Measurements from ENCODE around the gene TTC16. TPM values are rescaled to one million over a fixed set of nuclear protein-coding genes. Genes with fewer than 3 reads are reported as not detected.

The TTC16 gene
- total RNA-seq, 1 experiment from 2014 or later: 0.11 TPM

- no peak for DNase-seq (ENCODE audit: low read depth, low spot score)
- in situ Hi-C loops (cut with HindIII; ENCODE audit: low pct_unique_long_range_greater_than_20kb, low sequenced_read_pairs): no loop called here
Measured at GRCh38 chr9:127730799-127731410, 15.0 kb downstream of the TTC16 start.

DNA sequence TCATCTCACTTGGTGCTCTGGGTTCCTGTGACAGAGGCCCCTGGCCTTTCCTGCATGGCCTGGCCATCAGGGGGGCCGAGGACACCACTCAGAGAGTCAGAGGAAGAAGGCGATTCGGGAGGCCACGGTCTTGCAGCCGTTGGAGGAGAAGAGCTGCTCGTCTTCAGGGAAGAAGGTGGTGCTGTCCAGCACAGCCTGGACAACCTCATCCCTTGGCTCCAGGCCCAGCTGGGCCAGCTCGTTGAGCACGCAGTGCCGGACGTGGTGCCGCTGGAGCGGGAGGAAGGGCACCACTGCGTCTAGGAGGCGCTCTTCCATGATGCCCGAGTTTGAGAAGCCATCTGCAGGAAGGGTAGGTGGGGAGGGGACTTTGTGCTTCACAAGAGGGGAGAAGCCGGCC lies 16.1 kb downstream of the TTC16 start:
- DNase-seq (ENCODE audit: low read depth, low spot score): no peak
- in situ Hi-C loops (cut with HindIII; ENCODE audit: low pct_unique_long_range_greater_than_20kb, low sequenced_read_pairs): no loop called here

DNA sequence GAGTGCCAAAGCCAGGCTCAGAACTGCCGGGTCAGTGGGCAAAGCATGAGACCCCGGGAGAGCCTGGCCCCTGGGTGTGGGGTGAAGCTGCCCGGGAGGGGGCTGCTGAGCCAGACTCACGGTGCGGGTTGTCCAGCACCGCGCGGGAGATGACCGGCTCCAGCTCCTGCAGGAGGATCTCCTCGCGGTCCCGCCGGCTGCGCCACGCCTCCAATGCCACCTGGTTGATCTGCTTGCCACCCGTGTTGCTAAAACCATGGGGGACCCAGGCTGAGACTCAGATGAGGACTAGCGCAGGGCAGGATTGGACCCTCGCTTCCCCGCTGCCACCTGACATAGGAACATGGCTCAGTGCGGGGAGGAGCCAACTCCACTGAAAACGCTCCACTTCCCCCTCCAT lies 16.6 kb downstream of the TTC16 start:
- in situ Hi-C loops (cut with HindIII; ENCODE audit: low pct_unique_long_range_greater_than_20kb, low sequenced_read_pairs): no loop called here
- DNase-seq (ENCODE audit: low read depth, low spot score): no peak

GRCh38 chr9:127733614-127734013 lies 17.7 kb downstream of the TTC16 start:
- no peak for DNase-seq (ENCODE audit: low read depth, low spot score)
- in situ Hi-C loops (cut with HindIII; ENCODE audit: low pct_unique_long_range_greater_than_20kb, low sequenced_read_pairs): no loop called here

DNA sequence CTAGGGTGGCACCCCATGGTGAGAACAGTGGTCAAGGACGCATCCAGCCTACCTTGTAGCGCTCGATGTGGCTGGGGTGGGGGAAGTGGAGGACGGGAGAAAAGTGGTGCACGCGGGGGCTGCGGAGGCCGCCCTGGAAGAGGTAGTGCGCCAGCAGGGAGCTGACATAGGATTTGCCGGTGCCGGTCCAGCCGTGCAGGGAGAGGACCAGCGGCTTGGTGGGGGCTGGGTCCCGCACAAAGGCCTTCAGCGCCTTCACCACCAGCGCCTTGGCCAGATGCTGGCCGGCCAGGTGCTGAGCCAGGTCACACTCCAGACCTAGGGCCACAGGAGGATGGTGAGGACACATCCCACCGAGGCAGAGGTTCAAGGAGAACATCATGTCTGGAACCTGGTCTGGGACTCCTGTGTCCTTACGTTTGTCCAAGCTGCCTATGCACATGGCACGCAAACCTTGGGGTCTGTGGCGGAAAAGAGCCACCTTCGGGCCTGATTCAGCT lies 18.4 kb downstream of the TTC16 start:
- in situ Hi-C loops (cut with HindIII; ENCODE audit: low pct_unique_long_range_greater_than_20kb, low sequenced_read_pairs): no loop called here
- no peak for DNase-seq (ENCODE audit: low read depth, low spot score)

GRCh38 chr9:127734747-127735529 lies 19.1 kb downstream of the TTC16 start, which contains the start of gene TOR2A:
Gene TOR2A (minus strand): TSS chr9:127735294. CDS start chr9:127735270, 24 bp downstream.
- in situ Hi-C loops (cut with HindIII; ENCODE audit: low pct_unique_long_range_greater_than_20kb, low sequenced_read_pairs): no loop called here
- peak; percentile 97 for DNase-seq (ENCODE audit: low read depth, low spot score)

DNA sequence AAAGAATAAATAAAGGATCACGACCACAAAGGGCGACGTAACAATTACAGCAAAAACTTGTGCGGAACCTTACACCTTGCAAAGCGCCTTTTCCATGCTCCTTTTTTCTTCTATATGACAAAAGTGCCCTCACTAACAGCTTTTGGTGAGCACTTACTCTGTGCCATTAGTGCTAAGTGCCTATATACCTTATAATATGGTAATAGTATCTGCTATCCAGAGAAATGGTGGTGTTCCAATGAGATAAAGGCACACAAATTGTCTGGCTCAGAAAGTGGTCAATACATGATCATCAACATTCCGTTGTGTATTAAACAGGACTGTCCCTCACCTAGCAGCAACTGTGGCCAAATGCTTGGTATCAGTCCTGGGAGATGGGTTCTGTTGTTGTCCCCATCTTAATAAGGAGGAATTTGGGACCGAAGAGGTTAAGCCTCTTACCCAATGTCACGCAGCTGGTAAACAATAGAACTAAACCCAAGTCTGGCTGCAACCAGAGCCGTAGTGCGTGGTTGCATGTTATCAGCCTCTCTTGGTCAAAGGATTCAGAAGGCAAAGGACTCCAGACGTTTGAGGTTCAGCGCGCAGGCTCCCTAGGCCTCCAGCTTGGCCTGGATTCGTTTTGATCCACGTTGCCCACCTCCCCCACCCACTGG lies 19.8 kb downstream of the TTC16 start:
- DNase-seq (ENCODE audit: low read depth, low spot score): no peak
- in situ Hi-C loops (cut with HindIII; ENCODE audit: low pct_unique_long_range_greater_than_20kb, low sequenced_read_pairs): no loop called here

GRCh38 chr9:127738666-127739065 lies 22.8 kb downstream of the TTC16 start:
- in situ Hi-C loops (cut with HindIII; ENCODE audit: low pct_unique_long_range_greater_than_20kb, low sequenced_read_pairs): no loop called here
- DNase-seq (ENCODE audit: low read depth, low spot score): no peak

DNA sequence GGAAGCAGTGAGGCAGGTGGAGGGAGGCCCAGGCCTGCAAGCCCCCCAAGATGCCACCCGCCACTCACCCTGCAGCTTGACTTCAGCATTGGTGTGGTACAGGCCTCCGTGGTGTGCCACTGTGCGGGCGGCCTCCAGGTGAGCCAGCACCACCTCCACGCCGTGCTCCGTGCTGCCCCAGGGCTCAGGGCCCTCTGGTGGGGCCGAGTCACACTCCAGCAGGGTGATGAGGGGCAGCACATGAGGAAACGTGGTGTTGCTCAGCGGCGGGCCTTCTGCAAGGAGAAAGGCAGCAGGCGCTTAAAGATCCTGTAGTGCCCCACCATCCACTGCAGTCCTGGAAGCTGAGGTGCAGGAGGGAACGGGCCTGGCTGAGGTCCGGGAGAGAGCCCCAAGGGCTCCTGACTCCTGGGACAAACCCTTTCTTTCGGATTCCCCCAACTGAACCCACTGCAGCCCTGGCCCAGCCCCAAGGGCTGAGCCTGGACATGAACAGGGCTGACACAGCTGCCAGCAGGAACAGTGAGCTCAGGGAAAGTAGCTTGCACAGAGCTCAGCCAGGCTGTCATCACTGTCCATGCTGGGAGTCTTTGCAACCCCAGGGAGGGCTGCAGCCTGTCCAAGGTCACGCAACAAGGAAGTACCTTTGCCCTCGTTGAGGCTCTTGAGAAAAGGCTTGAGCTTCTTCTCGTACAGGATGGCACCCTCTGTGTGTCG lies 23.9 kb downstream of the TTC16 start:
- in situ Hi-C loops (cut with HindIII; ENCODE audit: low pct_unique_long_range_greater_than_20kb, low sequenced_read_pairs): no loop called here
- no peak for DNase-seq (ENCODE audit: low read depth, low spot score)

- in situ Hi-C loops (cut with HindIII; ENCODE audit: low pct_unique_long_range_greater_than_20kb, low sequenced_read_pairs): no loop called here
- DNase-seq (ENCODE audit: low read depth, low spot score): peak; percentile 89
Measured at GRCh38 chr9:127741831-127742434, 26.1 kb downstream of the TTC16 start.

- in situ Hi-C loops (cut with HindIII; ENCODE audit: low pct_unique_long_range_greater_than_20kb, low sequenced_read_pairs): no loop called here
- DNase-seq (ENCODE audit: low read depth, low spot score): peak; percentile 87
Measured at GRCh38 chr9:127742435-127743088, 26.7 kb downstream of the TTC16 start.

- no peak for DNase-seq (ENCODE audit: low read depth, low spot score)
- in situ Hi-C loops (cut with HindIII; ENCODE audit: low pct_unique_long_range_greater_than_20kb, low sequenced_read_pairs): no loop called here
Measured at GRCh38 chr9:127744398-127745110, 28.7 kb downstream of the TTC16 start.

- no peak for DNase-seq (ENCODE audit: low read depth, low spot score)
- in situ Hi-C loops (cut with HindIII; ENCODE audit: low pct_unique_long_range_greater_than_20kb, low sequenced_read_pairs): no loop called here
Measured at GRCh38 chr9:127746959-127747569, 31.2 kb downstream of the TTC16 start.

DNA sequence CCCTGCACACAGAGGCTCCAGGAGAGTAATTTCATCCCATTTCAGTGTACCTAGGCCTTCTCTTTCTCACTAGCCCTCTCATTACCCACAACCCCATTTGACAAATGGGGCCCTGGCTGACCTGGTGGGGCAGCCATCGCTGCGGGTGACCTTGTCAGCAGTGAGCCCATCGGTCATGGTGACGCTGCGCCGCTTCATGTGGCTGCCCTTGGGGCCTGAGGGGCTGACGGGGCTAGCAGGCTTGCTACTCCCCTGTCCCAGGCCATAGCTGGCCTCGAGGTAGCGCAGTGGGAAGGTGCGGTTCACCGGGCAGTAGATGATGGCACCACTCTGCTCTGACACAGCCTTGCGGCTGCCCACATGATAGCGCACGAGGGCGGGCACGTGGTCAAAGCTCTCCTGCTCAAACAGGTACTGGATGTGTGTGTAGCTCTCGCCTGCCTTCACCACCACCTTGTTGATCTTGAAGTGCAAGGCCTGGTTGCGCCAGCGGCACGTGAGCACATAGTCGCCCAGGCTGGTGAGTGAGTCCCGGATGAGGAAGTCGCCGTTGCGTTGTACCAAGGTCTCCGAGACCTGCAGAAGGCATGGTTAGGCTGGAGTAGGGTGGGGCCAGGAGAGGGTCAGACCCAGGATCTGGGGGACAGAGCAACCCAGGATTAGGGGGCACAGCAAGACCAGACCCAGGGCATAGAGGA lies 33.4 kb downstream of the TTC16 start:
- DNase-seq (ENCODE audit: low read depth, low spot score): no peak
- in situ Hi-C loops (cut with HindIII; ENCODE audit: low pct_unique_long_range_greater_than_20kb, low sequenced_read_pairs): no loop called here

- no peak for DNase-seq (ENCODE audit: low read depth, low spot score)
- in situ Hi-C loops (cut with HindIII; ENCODE audit: low pct_unique_long_range_greater_than_20kb, low sequenced_read_pairs): no loop called here
Measured at GRCh38 chr9:127751269-127752054, 35.6 kb downstream of the TTC16 start.
